ENCODE data around the gene SLC27A5. TPM values are rescaled to one million over a fixed set of nuclear protein-coding genes. Genes with fewer than 3 reads are reported as not detected.

Gene SLC27A5
- total and polyA plus RNA-seq, 2 experiments from 2014 or later, result 16.2 to 35.5 TPM

GRCh38 chr19:58559275-58560006, 47.6 kb upstream of the SLC27A5 start:
- ATAC-seq (peak; percentile 41), DNase-seq (ENCODE audit: low spot score) (peak; percentile 96)
- no peaks in the 10 kb centered on the region; the same call in 1 of the 2 replicates for H4K20me1 ChIP-seq (replicated peaks; ENCODE audit: insufficient read depth)
- H3K27me3 ChIP-seq (ENCODE audit: insufficient read depth), result peaks cover 45% of the 10 kb centered on the region
- Mint-ChIP-seq H3K4me1 (peaks cover 45% of the 10 kb centered on the region), H3K36me3 (ENCODE audit: low read depth) (peaks cover 42% of the 10 kb centered on the region), H3K27ac (peak overlapping the region; percentile 100), H3K9me3 (peaks cover 5% of the 10 kb centered on the region; the same call in 2 of the 3 replicates), H3K27me3 (ENCODE audit: insufficient read depth, low read depth, poor library complexity) (peaks cover 65% of the 10 kb centered on the region), H3K4me3 (peak overlapping the region; percentile 97)
- 0 out of 2 replicates have a peak, but pooled peaks cover 2% of the 10 kb centered on the region for H3K36me3 ChIP-seq (ENCODE audit: insufficient read depth)
- peak overlapping the region; percentile 84 for H3K4me3 ChIP-seq
- peak overlapping the region; percentile 88 for H3K4me2 ChIP-seq
- peaks cover 42% of the 10 kb centered on the region for H3F3A ChIP-seq (replicated peaks; ENCODE audit: low read depth)
- peaks cover 20% of the 10 kb centered on the region for H3K79me2 ChIP-seq (replicated peaks; ENCODE audit: insufficient read depth)
- TF ChIP-seq CTCF (conservative IDR thresholded peaks at IDR 0.05; ENCODE audit: low read depth in 2 of 2), result no peak
- TF ChIP-seq ETS1 (IDR thresholded peaks at IDR 0.05), result peak; percentile 25; the same call in 1 of the 2 replicates
- TF ChIP-seq ZNF462 (CRISPR knock-in tag; IDR thresholded peaks at IDR 0.05), result no peak
- TF ChIP-seq CREB1 (CRISPR knock-in tag; IDR thresholded peaks at IDR 0.05; ENCODE audit: low read depth), result peak; percentile 42; the same call in 1 of the 2 replicates
- TF ChIP-seq ZNF114 (CRISPR knock-in tag; IDR thresholded peaks at IDR 0.05), result no peak
- no peak for TF ChIP-seq NANOG (IDR thresholded peaks at IDR 0.05; ENCODE audit: borderline replicate concordance)
- TF ChIP-seq POLR2AphosphoS5 (IDR thresholded peaks at IDR 0.05; ENCODE audit: low read depth), result peak; percentile 88
- H3K9me2 ChIP-seq (ENCODE audit: insufficient read depth), result peaks cover 5% of the 10 kb centered on the region; the same call in 1 of the 2 replicates
- H2AFZ ChIP-seq, result no peak overlapping the region
- H3K4me1 ChIP-seq (ENCODE audit: insufficient read depth), result peaks cover 19% of the 10 kb centered on the region
- H3K27ac ChIP-seq (ENCODE audit: low read depth), result peak overlapping the region; percentile 98

Data from GM23338 (cell line).